HEK293 (cell line): Measurements from ENCODE around the gene NANP.

Experiments
- BCL11A ChIP-seq: fragments of 450-650 bp; formaldehyde crosslinking; IDR thresholded peaks from 2 replicates; pipeline ENCODE4 v1.5.1; 2016; ENCODE audit warnings: low read depth, missing biosample characterization, missing genetic modification characterization
- EGR2 ChIP-seq: fragments of 450-650 bp; formaldehyde crosslinking; IDR thresholded peaks from 2 replicates; pipeline ENCODE4 v1.5.1; 2016; ENCODE audit warnings: low read depth, missing biosample characterization, missing genetic modification characterization
- FEZF1 ChIP-seq: fragments of 450-650 bp; formaldehyde crosslinking; IDR thresholded peaks from 2 replicates; pipeline ENCODE4 v1.5.1; 2016; ENCODE audit warnings: missing biosample characterization, missing genetic modification characterization
- GFI1B ChIP-seq: fragments of 450-650 bp; formaldehyde crosslinking; IDR thresholded peaks from 2 replicates; pipeline ENCODE4 v1.5.1; 2016; ENCODE audit warnings: missing biosample characterization, missing genetic modification characterization
- INSM2 ChIP-seq: fragments of 450-650 bp; formaldehyde crosslinking; IDR thresholded peaks from 2 replicates; pipeline ENCODE4 v1.5.1; 2016; ENCODE audit warnings: missing biosample characterization, missing genetic modification characterization
- PRDM10 ChIP-seq: fragments of 450-650 bp; formaldehyde crosslinking; IDR thresholded peaks from 2 replicates; pipeline ENCODE4 v1.5.1; 2016; ENCODE audit warnings: missing biosample characterization, missing genetic modification characterization
- RBAK ChIP-seq: fragments of 450-650 bp; formaldehyde crosslinking; IDR thresholded peaks from 2 replicates; pipeline ENCODE4 v1.5.1; 2016; ENCODE audit warnings: missing biosample characterization, missing genetic modification characterization
- REST ChIP-seq: fragments of 450-650 bp; formaldehyde crosslinking; IDR thresholded peaks from 2 replicates; pipeline ENCODE4 v1.5.1; 2016; ENCODE audit warnings: missing biosample characterization, missing genetic modification characterization
- ZBTB11 ChIP-seq: fragments of 450-650 bp; formaldehyde crosslinking; conservative IDR thresholded peaks from 2 replicates; pipeline ENCODE4 v1.5.1; 2016; ENCODE audit warnings: low read depth, missing biosample characterization, missing genetic modification characterization
- ZBTB8A ChIP-seq: fragments of 450-650 bp; formaldehyde crosslinking; IDR thresholded peaks from 2 replicates; pipeline ENCODE4 v1.5.1; 2016; ENCODE audit warnings: missing biosample characterization, missing genetic modification characterization
- ZNF133 ChIP-seq: fragments of 450-650 bp; formaldehyde crosslinking; IDR thresholded peaks from 2 replicates; pipeline ENCODE4 v1.5.1; 2016; ENCODE audit warnings: missing biosample characterization, missing genetic modification characterization
- ZNF2 ChIP-seq: fragments of 450-650 bp; formaldehyde crosslinking; IDR thresholded peaks from 2 replicates; pipeline ENCODE4 v1.5.1; 2016; ENCODE audit warnings: missing biosample characterization, missing genetic modification characterization
- ZNF366 ChIP-seq: fragments of 450-650 bp; formaldehyde crosslinking; conservative IDR thresholded peaks from 2 replicates; pipeline ENCODE4 v1.5.1; 2016; ENCODE audit warnings: missing biosample characterization, missing genetic modification characterization
- ZNF501 ChIP-seq: fragments of 450-650 bp; formaldehyde crosslinking; IDR thresholded peaks from 2 replicates; pipeline ENCODE4 v1.5.1; 2016; ENCODE audit warnings: missing biosample characterization, missing genetic modification characterization
- ZNF558 ChIP-seq: fragments of 450-650 bp; formaldehyde crosslinking; IDR thresholded peaks from 2 replicates; pipeline ENCODE4 v1.5.1; 2016; ENCODE audit warnings: missing biosample characterization, missing genetic modification characterization
- ZSCAN5A ChIP-seq: fragments of 450-650 bp; formaldehyde crosslinking; IDR thresholded peaks from 2 replicates; pipeline ENCODE4 v1.5.1; 2016; ENCODE audit warnings: missing biosample characterization, missing genetic modification characterization
- TF ChIP-seq, protein P1 (sequence below): fragments of 450-650 bp; formaldehyde crosslinking; IDR thresholded peaks from 2 replicates; pipeline ENCODE4 v1.5.1; 2016; ENCODE audit warnings: missing biosample characterization, missing genetic modification characterization

NANP gene

GRCh38 chr20:25632940-25633790 lies 9.4 kb upstream of the NANP start (continued):
- TF ChIP-seq PRDM10 (tag by site-specific recombination) (peak; percentile 43), ZBTB8A (tag by site-specific recombination) (no peak), ZBTB11 (no peak), EGR2 (tag by site-specific recombination) (no peak), ZSCAN5A (0 out of 2 replicates have a peak, but pooled peaks have one; percentile 22), ZNF133 (tag by site-specific recombination) (no peak), ZNF2 (no peak), ZNF501 (tag by site-specific recombination) (no peak), INSM2 (tag by site-specific recombination) (0 out of 2 replicates have a peak, but pooled peaks have one; percentile 28), GFI1B (no peak), REST (no peak), FEZF1 (tag by site-specific recombination) (no peak), ZNF366 (tag by site-specific recombination) (peak; percentile 67), RBAK (no peak), BCL11A (tag by site-specific recombination) (peak; percentile 50; the same call in 1 of the 2 replicates), ZNF558 (tag by site-specific recombination) (0 out of 2 replicates have a peak, but pooled peaks have one; percentile 27)
- TF ChIP-seq, protein P1, sequence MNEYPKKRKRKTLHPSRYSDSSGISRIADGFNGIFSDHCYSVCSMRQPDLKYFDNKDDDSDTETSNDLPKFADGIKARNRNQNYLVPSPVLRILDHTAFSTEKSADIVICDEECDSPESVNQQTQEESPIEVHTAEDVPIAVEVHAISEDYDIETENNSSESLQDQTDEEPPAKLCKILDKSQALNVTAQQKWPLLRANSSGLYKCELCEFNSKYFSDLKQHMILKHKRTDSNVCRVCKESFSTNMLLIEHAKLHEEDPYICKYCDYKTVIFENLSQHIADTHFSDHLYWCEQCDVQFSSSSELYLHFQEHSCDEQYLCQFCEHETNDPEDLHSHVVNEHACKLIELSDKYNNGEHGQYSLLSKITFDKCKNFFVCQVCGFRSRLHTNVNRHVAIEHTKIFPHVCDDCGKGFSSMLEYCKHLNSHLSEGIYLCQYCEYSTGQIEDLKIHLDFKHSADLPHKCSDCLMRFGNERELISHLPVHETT (tag by site-specific recombination), result peak; percentile 76
